Colonic mucosa (tissue), 4 donors: ENCODE data around the gene NASP. TPM values are rescaled to one million over a fixed set of nuclear protein-coding genes. Genes with fewer than 3 reads are reported as not detected.

Experiments
- DNase-seq: peaks from one replicate; pipeline ENCODE4 v3.0.0-alpha.2; 2020
- H3K27ac ChIP-seq: fragments of 200-600 bp; one replicate; pipeline ENCODE4 v1.8.0; 2021
- H3K27me3 ChIP-seq: fragments of 200-600 bp; one replicate; pipeline ENCODE4 v1.8.0; 2021
- H3K36me3 ChIP-seq: fragments of 200-600 bp; one replicate; pipeline ENCODE4 v1.8.0; 2021
- H3K4me1 ChIP-seq: fragments of 200-600 bp; one replicate; pipeline ENCODE4 v1.8.0; 2021; ENCODE audit warnings: mild to moderate bottlenecking
- H3K4me3 ChIP-seq: fragments of 200-600 bp; one replicate; pipeline ENCODE4 v1.8.0; 2021
- H3K9ac ChIP-seq, 2 donors: one replicate each; pipeline ENCODE4 v1.7.0; 2013; ENCODE audit warnings: control low read depth in 2 of 2, low read depth in 2 of 2, low read length in 2 of 2
- H3K9me3 ChIP-seq: fragments of 200-600 bp; one replicate; pipeline ENCODE4 v1.8.0; 2021
- intact Hi-C: fragments of 100-400 bp; cut with DNase I; formaldehyde crosslinking; loops from one replicate; pipeline ENCODE4 v1.14.1; 2022
- total RNA-seq, 2 donors: library from RNA; stranded (reverse); fragmentation: NEBNext Ultra II Directional in 1 of 2; extraction: Animal tissue kit (Norgen Biotek cat#: 25700) in 1 of 2; gene quantifications; one replicate each; pipeline ENCODE4 v1.2.1, GENCODE V29; 2021
- TF ChIP-seq, protein P1 (sequence below): fragments of 200-600 bp; IDR thresholded peaks from one replicate; pipeline ENCODE4 v1.8.0; 2022; ENCODE audit warnings: antibody characterized with exemption, mild to moderate bottlenecking
- donor health status: healthy.
- donor health status: DM: no; HTN: no; CAD: no.
- donor health status: DM: no; HTN: no; CAD: no.

Gene NASP
- total RNA-seq, 2 donors from 2014 or later: 54.7 to 119 TPM

DNA sequence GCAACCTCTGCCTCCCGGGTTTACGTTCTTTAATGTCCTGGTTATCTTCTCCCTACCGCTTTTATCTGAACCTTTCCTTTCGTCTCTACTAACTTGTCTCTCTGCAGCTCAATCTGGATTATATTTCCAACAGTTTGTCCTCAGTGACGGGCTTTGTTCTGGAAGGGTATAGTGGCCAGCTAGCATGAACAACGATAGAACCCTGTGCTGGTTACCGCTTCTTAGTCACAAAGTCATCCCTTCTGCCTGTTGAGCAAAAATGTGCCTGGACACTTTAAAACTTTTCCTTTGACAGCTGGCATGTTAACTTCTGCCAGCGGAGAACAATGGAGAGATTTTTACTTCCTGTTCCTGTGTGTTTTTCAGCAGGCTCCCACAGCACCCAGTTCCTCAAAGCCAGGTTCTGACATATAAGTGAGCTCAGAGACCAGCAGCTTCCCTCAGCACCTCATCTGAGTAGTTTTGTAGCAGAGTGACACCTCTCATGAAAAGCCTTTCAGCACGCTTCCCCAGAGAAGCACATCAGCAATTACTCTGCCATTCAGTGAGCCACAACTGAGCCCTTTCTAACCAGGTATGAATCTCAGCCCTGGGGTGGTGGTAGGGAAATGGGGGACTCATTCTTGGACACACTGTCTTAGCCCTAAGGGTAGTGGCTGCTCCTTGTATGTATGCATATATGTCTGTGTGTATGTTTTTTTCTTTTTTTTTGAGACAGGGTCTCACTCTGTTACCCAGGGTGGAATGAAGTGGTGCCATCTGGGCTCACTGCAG, 63.6 kb downstream of the NASP start:
- intact Hi-C loops: no loop called here
- no peaks in the 10 kb centered on the region for H3K4me1 ChIP-seq
- TF ChIP-seq, protein P1, sequence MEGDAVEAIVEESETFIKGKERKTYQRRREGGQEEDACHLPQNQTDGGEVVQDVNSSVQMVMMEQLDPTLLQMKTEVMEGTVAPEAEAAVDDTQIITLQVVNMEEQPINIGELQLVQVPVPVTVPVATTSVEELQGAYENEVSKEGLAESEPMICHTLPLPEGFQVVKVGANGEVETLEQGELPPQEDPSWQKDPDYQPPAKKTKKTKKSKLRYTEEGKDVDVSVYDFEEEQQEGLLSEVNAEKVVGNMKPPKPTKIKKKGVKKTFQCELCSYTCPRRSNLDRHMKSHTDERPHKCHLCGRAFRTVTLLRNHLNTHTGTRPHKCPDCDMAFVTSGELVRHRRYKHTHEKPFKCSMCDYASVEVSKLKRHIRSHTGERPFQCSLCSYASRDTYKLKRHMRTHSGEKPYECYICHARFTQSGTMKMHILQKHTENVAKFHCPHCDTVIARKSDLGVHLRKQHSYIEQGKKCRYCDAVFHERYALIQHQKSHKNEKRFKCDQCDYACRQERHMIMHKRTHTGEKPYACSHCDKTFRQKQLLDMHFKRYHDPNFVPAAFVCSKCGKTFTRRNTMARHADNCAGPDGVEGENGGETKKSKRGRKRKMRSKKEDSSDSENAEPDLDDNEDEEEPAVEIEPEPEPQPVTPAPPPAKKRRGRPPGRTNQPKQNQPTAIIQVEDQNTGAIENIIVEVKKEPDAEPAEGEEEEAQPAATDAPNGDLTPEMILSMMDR: no peak
- H3K9ac ChIP-seq: peak overlapping the region in 1 of 2 donors; percentile 51
- H3K27ac ChIP-seq: peak overlapping the region; percentile 39
- no peaks in the 10 kb centered on the region for H3K27me3 ChIP-seq
- peak; percentile 30 for DNase-seq
- H3K4me3 ChIP-seq: no peak overlapping the region
- H3K36me3 ChIP-seq: no peaks in the 10 kb centered on the region
- no peaks in the 10 kb centered on the region for H3K9me3 ChIP-seq

DNA sequence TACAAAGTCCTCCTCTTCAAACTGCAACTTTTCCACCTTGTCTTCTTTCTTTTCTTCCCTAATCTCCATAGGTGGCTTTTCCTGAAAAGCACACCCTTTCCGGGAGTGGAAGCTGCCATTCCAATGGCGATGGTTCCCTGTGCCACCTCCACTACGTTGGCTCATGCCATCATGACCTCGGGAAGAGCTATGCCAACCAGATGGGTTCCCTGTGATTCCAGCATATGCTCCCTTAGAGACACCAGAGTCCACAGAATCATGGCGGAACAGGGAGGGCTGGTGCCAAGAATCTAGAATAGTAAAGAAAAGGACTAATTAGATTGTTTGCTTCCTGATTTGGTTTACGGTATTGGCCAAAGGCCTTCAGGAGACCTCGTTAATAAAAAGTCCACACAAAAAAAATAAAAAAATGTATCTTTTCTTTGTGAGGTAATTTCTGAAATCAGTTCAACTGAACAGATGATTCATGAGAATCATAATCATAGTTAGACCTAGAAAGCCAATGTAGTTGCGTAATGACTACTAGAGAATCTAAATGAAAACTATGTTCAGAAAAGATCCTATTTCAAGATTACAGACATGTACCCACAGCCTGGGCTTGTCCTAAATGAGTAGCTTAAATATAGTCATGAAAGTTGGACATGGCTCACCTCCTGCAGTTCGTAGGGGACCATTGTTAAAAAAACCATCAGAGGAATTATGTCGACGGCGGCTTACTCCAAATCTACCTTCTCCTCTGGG, 70.9 kb downstream of the NASP start:
- Histone ChIP-seq H3K4me3 (no peak overlapping the region), H3K36me3 (peaks cover 24% of the 10 kb centered on the region), H3K9me3 (no peaks in the 10 kb centered on the region), H3K27ac (no peak overlapping the region), H3K4me1 (no peaks in the 10 kb centered on the region), H3K27me3 (no peaks in the 10 kb centered on the region), H3K9ac (no peak overlapping the region)
- TF ChIP-seq, protein P1: no peak
- intact Hi-C loops: no loop called here
- no peak for DNase-seq

DNA sequence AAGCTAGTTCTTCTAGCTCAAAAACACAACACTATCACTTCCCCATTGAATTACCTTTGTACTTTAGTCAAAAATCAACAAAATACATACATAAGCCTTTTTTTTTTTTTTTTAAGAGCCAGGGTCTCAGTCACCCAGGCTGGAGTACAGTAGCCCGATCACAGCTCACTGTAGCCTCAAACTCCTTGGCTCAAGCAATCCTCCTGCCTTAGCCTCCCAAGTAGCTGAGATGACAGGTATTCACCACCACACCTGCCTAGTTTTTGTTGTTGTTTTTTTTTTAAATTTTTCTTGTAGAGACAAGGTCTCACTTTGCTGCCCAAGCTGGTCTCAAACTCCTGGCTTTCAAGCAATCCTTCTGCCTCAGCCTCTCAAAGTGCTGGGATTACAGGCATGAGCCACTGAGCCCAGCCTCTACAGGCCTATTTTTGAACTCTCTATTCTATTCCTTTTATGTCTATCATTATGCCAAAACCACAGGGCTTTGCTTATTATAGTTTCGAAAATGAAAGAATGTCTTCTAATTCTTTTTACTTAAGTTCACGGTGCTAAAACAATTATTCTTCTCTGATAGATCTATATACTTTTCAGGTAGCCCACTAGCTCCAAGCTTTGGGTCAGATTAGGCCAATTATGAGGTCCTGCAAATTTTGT, 72.9 kb downstream of the NASP start:
- H3K36me3 ChIP-seq: peaks cover 24% of the 10 kb centered on the region
- H3K27me3 ChIP-seq: no peaks in the 10 kb centered on the region
- no peak overlapping the region for H3K27ac ChIP-seq
- no peak overlapping the region for H3K9ac ChIP-seq
- no peaks in the 10 kb centered on the region for H3K9me3 ChIP-seq
- intact Hi-C loops: no loop called here
- TF ChIP-seq, protein P1: no peak
- no peaks in the 10 kb centered on the region for H3K4me1 ChIP-seq
- no peak for DNase-seq
- no peak overlapping the region for H3K4me3 ChIP-seq

DNA sequence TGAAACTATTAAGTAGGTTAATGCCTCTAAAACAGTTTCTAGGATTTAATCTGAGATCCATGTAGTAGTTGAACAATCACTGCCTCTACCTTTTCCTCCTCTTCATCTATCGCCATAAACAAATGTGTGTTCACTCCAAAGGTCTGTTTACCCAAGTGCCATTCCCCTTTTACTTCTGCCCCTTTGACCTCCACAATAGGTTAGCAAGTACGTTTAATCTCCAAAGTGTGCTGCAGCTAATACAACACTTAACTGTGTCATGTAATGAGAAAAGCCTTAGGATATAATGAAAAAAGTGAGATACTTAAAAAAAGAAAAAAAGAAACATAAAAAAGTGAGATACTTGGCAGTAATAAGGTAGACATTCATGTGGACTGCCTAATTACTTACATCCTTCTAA, 74.3 kb downstream of the NASP start:
- H3K27ac ChIP-seq: peak overlapping the region; percentile 36
- H3K27me3 ChIP-seq: no peaks in the 10 kb centered on the region
- no peak overlapping the region for H3K4me3 ChIP-seq
- peaks cover 24% of the 10 kb centered on the region for H3K36me3 ChIP-seq
- DNase-seq: no peak
- H3K4me1 ChIP-seq: no peaks in the 10 kb centered on the region
- H3K9me3 ChIP-seq: no peaks in the 10 kb centered on the region
- no peak overlapping the region for H3K9ac ChIP-seq
- TF ChIP-seq, protein P1: no peak
- intact Hi-C loops: no loop called here

DNA sequence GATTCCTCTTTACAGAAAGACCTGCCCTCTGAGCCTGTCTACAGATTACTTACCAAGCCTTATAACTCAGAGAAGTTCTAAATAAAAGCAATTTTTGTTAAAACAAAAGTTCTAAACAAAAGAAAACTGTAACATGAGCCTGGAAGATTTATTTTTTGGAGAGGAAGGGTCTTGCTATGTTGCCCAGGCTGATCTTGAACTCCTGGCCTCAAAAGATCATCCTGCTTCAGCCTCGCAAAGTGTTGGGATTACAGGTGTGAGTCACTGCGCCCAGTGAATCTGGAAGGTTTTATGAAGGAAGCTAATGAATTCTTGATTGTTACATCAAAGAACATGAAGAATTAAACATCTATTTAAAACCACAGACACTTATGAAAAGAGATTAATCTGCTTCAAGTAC, 75.4 kb downstream of the NASP start:
- TF ChIP-seq, protein P1: no peak
- peaks cover 24% of the 10 kb centered on the region for H3K36me3 ChIP-seq

More for the DNA sequence above, 75.4 kb downstream of the NASP start:
- H3K4me1 ChIP-seq: no peaks in the 10 kb centered on the region
- H3K4me3 ChIP-seq: no peak overlapping the region
- no peak overlapping the region for H3K27ac ChIP-seq
- intact Hi-C loops: no loop called here
- no peak for DNase-seq
- no peaks in the 10 kb centered on the region for H3K9me3 ChIP-seq
- H3K27me3 ChIP-seq: no peaks in the 10 kb centered on the region
- no peak overlapping the region for H3K9ac ChIP-seq
